ENCODE data around the gene SRD5A1.

DNA sequence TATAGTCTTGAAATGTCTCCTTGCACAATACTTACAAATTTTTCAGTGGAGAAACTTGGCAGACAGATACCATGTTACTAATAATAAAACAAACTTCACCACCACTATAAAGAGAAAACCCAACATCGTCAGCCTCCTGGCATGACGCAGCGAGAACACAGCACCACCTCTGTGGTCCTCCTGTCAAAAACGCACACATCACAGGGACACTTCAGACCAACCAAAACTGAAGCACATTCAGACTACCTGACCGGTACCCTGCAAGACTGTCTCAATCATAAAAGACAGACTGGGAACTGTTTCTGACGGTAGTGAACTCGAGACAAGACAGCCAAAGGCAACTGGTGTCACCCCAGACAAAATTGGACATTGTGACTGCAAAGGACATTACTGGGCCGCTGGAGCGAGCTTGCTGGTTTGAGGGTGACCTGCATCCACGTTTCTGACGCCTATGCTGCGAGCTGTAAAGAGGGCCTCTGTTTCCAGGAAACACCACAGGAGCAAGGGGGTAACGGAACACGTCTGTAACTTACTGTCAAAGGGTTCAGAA lies 34.8 kb upstream of the SRD5A1 start:
- TF ChIP-seq POLR2A (IDR thresholded peaks at IDR 0.05; ENCODE audit: low read length) (no peak), GATA1 (IDR thresholded peaks at IDR 0.05; ENCODE audit: low read depth, low read length) (no peak)

Measured in erythroblast (primary cell).